Effector CD8-positive, alpha-beta T cell (primary cell): ENCODE data around the gene PHC2.

ENCODE experiments used
- DNase-seq: peaks from one replicate; lab custom pipeline; 2025; lab: John Stamatoyannopoulos, UW

PHC2 gene

DNA sequence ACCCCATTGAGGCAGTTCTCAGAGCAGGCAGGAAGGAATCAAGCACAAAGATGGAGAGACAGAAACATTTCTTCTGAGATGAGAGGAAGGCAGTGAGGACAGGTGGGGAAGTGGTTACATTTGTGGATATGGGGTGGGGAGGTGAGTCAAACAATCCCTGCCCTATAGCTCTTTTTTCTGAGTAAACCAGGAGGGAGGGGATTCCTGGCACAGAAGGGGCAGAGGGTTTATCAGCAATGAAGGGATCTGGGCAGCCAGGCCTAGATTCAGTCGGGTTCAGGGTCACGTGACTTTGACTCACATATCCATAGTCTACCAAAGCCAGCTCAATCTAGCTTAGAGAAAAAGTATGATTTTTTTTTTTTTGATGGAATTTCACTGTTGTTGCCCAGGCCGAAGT lies 15.7 kb upstream of the PHC2 start:
- DNase-seq: no peak

DNA sequence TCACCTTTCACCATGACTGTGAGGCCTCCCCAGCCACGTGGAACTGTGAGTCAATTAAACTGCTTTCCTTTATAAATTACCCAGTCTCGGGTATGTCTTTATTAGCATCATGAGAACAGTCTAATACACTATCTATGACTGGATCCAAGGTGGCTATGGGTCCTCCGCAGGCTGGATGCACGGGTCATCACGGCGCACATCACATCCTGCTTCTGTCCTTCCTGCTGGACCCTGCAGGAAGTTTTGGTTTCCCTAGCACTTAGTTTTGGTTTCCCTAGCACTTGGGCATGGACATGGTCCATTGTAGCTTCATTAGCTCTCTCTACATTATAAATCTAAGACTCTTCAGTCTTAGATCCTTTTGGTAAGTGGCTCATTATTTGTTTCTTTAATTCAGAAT lies 14.2 kb upstream of the PHC2 start:
- DNase-seq: no peak

DNA sequence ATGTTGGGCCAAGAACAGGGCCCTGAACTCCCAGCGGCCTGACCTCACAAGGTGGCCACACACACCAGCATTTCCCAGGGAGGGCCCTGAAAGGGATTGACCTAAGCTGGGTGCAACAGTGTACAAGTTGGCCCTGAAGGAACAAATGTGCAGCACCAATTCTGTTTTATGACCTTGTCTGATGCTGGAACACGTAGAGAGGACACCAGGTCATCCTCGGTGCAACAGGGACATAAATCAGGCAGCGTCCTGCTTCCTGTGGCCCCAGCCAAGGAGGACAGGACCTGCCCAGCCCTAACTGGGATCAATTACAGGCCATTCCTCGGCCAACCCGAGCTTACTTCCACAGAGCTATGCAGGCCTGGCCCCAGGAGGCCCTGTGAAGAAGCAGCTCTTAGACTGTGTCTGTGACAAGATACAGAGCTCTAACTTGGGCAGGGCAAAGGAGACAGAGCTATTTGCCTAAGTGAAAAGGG lies 12.8 kb upstream of the PHC2 start:
- DNase-seq: no peak

- no peak for DNase-seq
Observed at GRCh38 chr1:33443080-33443704, 12.3 kb upstream of the PHC2 start.

DNA sequence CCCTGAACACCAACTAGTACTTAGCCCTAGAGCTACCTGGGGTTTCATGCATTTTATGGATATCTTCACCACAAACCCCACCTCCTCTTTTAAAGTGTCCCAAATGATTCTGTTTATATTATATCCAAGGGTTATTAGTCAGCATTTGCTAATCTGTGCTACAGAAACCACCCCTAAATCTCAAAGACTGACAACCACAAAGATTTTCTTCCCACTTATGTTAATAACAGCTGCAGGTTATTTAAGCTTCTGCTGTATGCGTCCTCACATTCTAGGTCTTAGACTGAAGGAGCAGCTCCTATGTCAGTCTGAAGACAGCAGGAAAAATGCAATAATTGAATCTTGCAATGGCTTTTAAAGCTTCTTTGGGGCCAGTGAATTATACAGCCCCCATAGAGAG lies 11.2 kb upstream of the PHC2 start:
- no peak for DNase-seq

- no peak for DNase-seq
Observed at GRCh38 chr1:33441088-33441745, 10.3 kb upstream of the PHC2 start.

DNA sequence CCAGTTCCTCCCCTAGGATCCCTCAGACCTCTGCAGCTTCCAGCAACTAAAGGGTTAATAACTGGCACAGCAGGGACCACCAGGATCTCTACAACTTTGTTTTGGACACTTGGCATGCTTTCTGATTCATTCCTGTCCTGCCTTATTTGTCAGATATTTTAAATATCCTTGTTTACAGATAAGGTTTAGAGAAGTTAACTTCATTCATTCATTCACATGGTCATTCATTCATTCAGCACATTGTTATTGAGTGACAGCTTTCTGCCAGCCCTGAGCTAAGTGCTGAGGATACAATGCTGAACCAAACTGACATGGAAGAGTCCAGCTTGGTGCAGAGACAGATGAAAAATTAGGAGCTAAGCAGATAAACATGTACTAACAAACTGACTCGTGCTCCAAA lies 8.8 kb upstream of the PHC2 start:
- DNase-seq: no peak

DNA sequence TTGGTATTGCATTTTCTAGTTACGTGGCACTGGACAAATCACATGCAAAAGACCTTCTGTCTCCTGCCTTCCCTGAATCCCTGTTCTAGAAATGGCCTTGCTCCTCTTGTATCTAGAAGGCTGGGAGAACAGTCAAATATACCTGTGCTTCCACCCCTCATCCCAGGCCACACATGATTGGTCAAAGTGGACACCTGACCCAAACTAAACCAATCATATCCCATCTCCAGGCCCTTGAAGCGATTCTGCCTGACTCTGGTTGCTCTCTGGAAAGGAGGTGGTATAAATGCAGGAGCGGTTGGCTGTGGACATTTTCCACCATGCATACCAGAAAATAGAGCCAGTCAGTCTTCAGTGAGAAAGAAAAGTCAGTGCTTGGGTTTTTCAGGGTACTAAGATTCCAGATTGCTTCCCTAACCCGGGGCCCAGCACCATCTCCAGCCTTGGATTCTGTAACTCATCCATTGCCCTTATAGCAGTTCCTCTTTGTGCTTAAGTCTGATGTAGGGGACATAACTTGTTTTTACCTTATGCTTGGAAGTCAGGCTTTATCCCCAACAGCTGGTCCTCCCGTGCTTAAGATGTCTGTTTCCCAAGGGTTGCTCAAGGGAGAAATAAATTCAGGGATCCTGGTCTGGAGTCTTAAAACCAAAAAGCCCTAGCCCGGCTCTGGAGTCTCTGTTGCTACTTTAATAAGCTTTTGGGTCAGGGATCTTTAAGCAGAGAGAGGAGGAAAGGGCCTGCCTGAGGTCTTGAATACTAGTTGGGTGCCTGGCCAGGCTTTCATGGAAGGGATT lies 7.7 kb upstream of the PHC2 start:
- no peak for DNase-seq

DNA sequence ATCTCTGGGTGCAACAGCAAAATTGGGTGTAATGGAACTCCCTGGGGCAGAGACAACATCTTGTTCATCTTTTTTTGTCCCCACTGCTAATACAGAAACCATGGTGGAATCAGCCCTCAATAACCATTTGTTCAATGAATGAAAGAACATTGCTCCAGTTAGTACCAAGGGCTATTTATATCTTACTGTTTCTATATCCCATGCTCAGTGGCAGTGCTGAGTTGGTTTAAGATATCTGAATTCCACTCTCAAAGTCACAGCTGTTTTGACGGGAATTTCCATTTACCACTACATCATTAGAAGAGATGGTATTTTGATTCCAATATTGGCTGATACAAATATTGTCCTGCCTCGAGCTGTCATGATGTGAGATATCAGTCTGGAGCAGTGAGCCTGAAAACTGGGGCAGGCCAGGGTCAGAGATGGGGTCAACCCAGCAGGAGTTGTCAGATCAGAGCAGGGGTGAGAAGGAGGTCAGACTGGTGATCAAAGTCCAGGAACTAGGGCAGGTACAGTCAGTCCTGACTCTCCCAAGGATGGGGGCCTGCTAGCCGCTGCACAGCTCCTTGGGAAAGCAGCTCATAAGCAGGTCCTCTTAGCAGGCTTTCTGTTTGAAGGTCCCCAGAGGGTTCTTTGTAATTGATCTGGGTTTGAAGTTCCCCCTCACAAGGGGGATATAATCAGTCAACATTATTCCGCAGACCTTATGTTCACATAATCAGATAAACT lies 5.8 kb upstream of the PHC2 start:
- DNase-seq: no peak

DNA sequence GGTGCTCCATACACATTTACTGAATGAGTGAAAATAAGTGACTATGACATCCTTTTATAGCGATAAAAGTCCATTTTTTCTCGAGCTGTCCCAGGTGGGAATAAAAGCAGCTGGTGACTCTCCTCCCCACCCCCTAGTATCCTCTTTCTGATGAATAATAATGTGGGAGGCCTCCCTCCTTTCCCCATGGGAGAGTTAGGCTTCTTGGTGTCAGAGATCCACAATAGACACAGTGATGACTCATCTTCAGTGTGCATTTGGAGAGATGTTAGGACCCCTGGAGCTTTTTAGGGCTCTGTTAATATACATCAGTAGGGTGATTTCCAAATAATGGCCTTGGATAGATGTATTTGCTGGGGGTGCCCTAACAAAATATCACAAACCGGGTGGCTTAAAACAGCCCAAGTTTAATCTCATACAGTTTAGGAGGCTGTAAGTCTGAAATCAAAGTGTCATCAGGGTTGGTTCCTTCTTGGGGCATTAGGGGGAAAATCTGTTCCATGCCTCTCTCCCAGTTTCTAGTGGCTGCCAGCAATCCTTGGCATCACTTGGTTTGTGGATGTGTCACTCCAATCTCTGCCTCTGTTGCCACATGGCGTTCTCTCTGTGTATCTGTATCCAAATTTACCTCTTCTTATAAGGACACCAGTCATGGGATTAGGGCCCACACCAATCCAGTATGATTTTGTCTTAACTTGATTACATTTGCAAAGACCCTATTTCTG lies 4.4 kb upstream of the PHC2 start:
- DNase-seq: no peak

GRCh38 chr1:33434363-33434750 lies 3.5 kb upstream of the PHC2 start:
- DNase-seq: no peak

GRCh38 chr1:33433509-33434362 lies 2.8 kb upstream of the PHC2 start:
- DNase-seq: no peak

- no peak for DNase-seq
Observed at GRCh38 chr1:33429856-33430691, 821 bp downstream of the PHC2 start.

GRCh38 chr1:33429332-33429731 lies 1.6 kb downstream of the PHC2 start:
- DNase-seq: no peak

GRCh38 chr1:33428661-33429060 lies 2.2 kb downstream of the PHC2 start:
- no peak for DNase-seq

- DNase-seq: no peak
Observed at GRCh38 chr1:33426916-33427315, 4.0 kb downstream of the PHC2 start.

- DNase-seq: no peak
Observed at GRCh38 chr1:33425900-33426299, 5.0 kb downstream of the PHC2 start.

DNA sequence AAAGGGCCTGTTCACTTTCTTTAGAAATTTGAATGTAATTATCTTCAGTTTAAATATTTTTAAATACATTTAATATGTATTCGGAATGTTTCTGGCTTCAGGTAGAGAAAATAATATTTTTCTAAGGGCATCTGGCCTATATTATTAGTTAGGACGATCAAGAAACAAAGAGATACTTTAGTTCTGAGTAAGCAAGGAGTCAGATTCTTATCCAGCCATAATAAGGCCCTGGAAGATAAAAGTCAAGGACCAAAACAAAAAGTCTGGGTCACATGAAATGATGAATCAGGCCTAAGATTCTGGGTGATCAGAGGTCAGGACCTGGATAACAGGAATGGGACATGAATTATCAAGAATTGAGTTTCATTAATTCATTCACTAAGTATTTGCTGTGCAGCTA lies 6.3 kb downstream of the PHC2 start:
- no peak for DNase-seq

GRCh38 chr1:33424205-33424604 lies 6.7 kb downstream of the PHC2 start:
- DNase-seq: no peak
